Natural killer cell (primary cell): Measurements from ENCODE around the gene ADORA2B. TPM values are rescaled to one million over a fixed set of nuclear protein-coding genes. Genes with fewer than 3 reads are reported as not detected.
"Not testable (repeated sequence)": the region's sequence is repeated elsewhere in the genome, so short reads cannot be mapped to it uniquely, and the experiment has no call there.

Source experiments
- ATAC-seq, 3 donors: fragments of 150-1000 bp in 2 of 3; fragments of 200-7000 bp in 1 of 3; cut with Tn5 transposase; 1 replicate in 1 of 3; 2 replicates in 2 of 3; pipeline ENCODE4 v1.10.0; 2021; ENCODE audit warnings: mild to moderate bottlenecking in 2 of 3, moderate library complexity in 2 of 3
- DNase-seq, 2 donors: peaks; one replicate each; pipeline versions ENCODE4 v3.0.0 to v3.0.0-alpha.2; 2013 to 2021; ENCODE audit warnings: mixed read lengths in 1 of 2
- H3K27ac ChIP-seq: one replicate; pipeline ENCODE4 v1.5.1; 2013; ENCODE audit warnings: mild to moderate bottlenecking, low read length
- H3K27me3 ChIP-seq: one replicate; pipeline ENCODE4 v1.6.1; 2013; ENCODE audit warnings: low read length; ENCODE audit not compliant: control insufficient read depth, insufficient read depth
- H3K36me3 ChIP-seq: one replicate; pipeline ENCODE4 v1.6.1; 2013; ENCODE audit warnings: low read length; ENCODE audit not compliant: control insufficient read depth, insufficient read depth
- H3K4me1 ChIP-seq: one replicate; pipeline ENCODE4 v1.6.1; 2013; ENCODE audit warnings: low read length; ENCODE audit not compliant: control insufficient read depth, insufficient read depth
- H3K4me3 ChIP-seq: one replicate; pipeline ENCODE4 v1.5.1; 2013; ENCODE audit warnings: low read length
- H3K9me3 ChIP-seq: one replicate; pipeline ENCODE4 v1.6.1; 2013; ENCODE audit warnings: low read length; ENCODE audit not compliant: control insufficient read depth, insufficient read depth
- H3K27ac Mint-ChIP-seq, 2 donors: one replicate each; pipeline ENCODE4 v1.8.0; 2022; ENCODE audit warnings: mild to moderate bottlenecking in 2 of 2, mixed read lengths in 2 of 2, moderate library complexity in 1 of 2
- H3K27me3 Mint-ChIP-seq, 2 donors: one replicate each; pipeline ENCODE4 v1.8.0; 2022; ENCODE audit warnings: low read depth in 2 of 2, mixed read lengths in 2 of 2
- H3K36me3 Mint-ChIP-seq: one replicate; pipeline ENCODE4 v1.8.0; 2022; ENCODE audit warnings: mixed read lengths
- H3K4me1 Mint-ChIP-seq, 2 donors: one replicate each; pipeline ENCODE4 v1.8.0; 2022; ENCODE audit warnings: mixed read lengths in 2 of 2
- H3K4me3 Mint-ChIP-seq: one replicate; pipeline ENCODE4 v1.8.0; 2022; ENCODE audit warnings: mild to moderate bottlenecking, moderate library complexity, mixed read lengths
- H3K9me3 Mint-ChIP-seq, 2 donors: one replicate each; pipeline ENCODE4 v1.8.0; 2022; ENCODE audit warnings: mixed read lengths in 2 of 2
- WGBS: methylation state at CpG from one replicate; pipeline ENCODE4 v1.1.7; 2013; ENCODE audit warnings: missing lambda C conversion rate; ENCODE audit not compliant: insufficient coverage; 5-methylcytosine and 5-hydroxymethylcytosine counted together
- intact Hi-C: fragments of 100-400 bp; cut with micrococcal nuclease; formaldehyde crosslinking; loops from one replicate; pipeline ENCODE4 v1.14.2; 2022
- total RNA-seq, 4 donors: library from RNA; stranded (reverse); fragments of 120-200 nt in 1 of 4; gene quantifications; one replicate each; pipeline versions ENCODE4 v1.2.3 to v1.2.4, GENCODE V29; 2013 to 2022
- TF ChIP-seq, protein P1 (sequence below): fragments of 200-600 bp; IDR thresholded peaks from one replicate; pipeline ENCODE4 v1.8.0; 2022; ENCODE audit warnings: antibody characterized with exemption

ADORA2B gene
- total RNA-seq, 3 donors from 2014 or later (not counting 1 experiment from before 2014, with no cell fraction given), result 0.14 to 0.88 (median 0.41) TPM

GRCh38 chr17:15900871-15901270 is 44.1 kb upstream of the ADORA2B start:
- Histone ChIP-seq H3K36me3 (no peaks in the 10 kb centered on the region), H3K27ac (no peak overlapping the region), H3K4me3 (no peak overlapping the region), H3K9me3 (no peaks in the 10 kb centered on the region), H3K4me1 (peaks cover 9% of the 10 kb centered on the region), H3K27me3 (no peaks in the 10 kb centered on the region)
- TF ChIP-seq, protein P1, sequence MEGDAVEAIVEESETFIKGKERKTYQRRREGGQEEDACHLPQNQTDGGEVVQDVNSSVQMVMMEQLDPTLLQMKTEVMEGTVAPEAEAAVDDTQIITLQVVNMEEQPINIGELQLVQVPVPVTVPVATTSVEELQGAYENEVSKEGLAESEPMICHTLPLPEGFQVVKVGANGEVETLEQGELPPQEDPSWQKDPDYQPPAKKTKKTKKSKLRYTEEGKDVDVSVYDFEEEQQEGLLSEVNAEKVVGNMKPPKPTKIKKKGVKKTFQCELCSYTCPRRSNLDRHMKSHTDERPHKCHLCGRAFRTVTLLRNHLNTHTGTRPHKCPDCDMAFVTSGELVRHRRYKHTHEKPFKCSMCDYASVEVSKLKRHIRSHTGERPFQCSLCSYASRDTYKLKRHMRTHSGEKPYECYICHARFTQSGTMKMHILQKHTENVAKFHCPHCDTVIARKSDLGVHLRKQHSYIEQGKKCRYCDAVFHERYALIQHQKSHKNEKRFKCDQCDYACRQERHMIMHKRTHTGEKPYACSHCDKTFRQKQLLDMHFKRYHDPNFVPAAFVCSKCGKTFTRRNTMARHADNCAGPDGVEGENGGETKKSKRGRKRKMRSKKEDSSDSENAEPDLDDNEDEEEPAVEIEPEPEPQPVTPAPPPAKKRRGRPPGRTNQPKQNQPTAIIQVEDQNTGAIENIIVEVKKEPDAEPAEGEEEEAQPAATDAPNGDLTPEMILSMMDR, result no peak
- Mint-ChIP-seq H3K4me1 (peaks cover 16 to 23% of the 10 kb centered on the region in 2 donors), H3K9me3 (no peaks in the 10 kb centered on the region), H3K27ac (no peak overlapping the region), H3K36me3 (no peaks in the 10 kb centered on the region), H3K4me3 (no peak overlapping the region), H3K27me3 (peaks cover 0 to 3% of the 10 kb centered on the region in 2 donors)
- intact Hi-C loops, result no loop called here
- no peak for DNase-seq
- 77% methylated on average over 7 of the region's 7 CpGs for WGBS
- ATAC-seq, result no peak

DNA sequence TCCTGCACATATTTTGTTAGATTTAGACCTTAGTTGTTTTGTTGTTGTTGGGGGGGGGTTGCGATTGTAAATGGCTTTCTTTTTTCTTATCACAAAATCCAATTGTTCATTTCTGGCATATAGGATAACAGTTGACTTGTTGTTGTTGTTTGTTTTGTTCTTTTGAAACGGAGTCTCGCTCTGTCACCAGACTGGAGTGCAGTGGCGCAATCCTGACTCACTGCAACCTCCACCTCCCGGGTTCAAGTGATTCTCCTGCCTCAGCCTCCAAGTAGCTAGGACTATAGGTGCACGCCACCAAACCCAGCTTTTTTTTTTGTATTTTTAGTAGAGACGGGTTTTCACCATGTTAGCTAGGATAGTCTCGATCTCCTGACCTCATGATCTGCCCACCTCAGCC is 39.7 kb upstream of the ADORA2B start:
- H3K27me3 Mint-ChIP-seq, H3K4me3 ChIP-seq, H3K4me3 Mint-ChIP-seq, H3K9me3 ChIP-seq, H3K4me1 Mint-ChIP-seq, H3K27me3 ChIP-seq, H3K36me3 ChIP-seq, H3K36me3 Mint-ChIP-seq, H3K27ac Mint-ChIP-seq, DNase-seq, intact Hi-C loops, H3K9me3 Mint-ChIP-seq, ATAC-seq, H3K4me1 ChIP-seq, H3K27ac ChIP-seq: not testable (repeated sequence)
- WGBS, result 91% methylated on average over 7 of the region's 8 CpGs

- Histone ChIP-seq H3K27ac (no peak overlapping the region), H3K9me3 (no peaks in the 10 kb centered on the region), H3K4me1 (no peaks in the 10 kb centered on the region), H3K27me3 (no peaks in the 10 kb centered on the region), H3K36me3 (no peaks in the 10 kb centered on the region), H3K4me3 (no peak overlapping the region)
- H3K27ac Mint-ChIP-seq, result no peak overlapping the region
- ATAC-seq, result no peak
- intact Hi-C loops, result no loop called here
- no peak overlapping the region for H3K4me3 Mint-ChIP-seq
- TF ChIP-seq, protein P1, result no peak
- DNase-seq, result no peak
- no peaks in the 10 kb centered on the region for H3K9me3 Mint-ChIP-seq
- 92% methylated on average over 2 of the region's 2 CpGs for WGBS
- no peaks in the 10 kb centered on the region for H3K4me1 Mint-ChIP-seq
- peaks cover 0 to 3% of the 10 kb centered on the region in 2 donors for H3K27me3 Mint-ChIP-seq
- no peaks in the 10 kb centered on the region for H3K36me3 Mint-ChIP-seq
Measured at GRCh38 chr17:15907290-15907689, 37.6 kb upstream of the ADORA2B start.

DNA sequence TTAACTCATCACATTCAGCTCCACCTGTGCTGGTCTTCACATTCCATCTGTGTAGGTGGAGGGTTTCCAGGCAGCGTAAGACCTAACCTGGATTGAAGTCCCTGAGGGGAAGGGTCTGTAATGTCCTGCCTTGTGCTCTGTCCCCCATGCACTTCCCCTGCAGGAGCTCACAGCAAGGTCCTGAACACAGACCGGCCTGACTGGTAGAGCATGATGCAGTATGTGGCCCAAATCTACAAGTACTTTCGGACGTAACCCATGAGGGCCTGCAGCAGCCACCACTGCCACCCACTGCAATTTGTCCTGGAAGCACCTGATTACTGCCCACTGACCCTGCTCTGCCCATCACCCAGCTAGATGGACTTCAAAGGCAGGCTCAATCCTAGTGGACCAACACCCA is 36.6 kb upstream of the ADORA2B start:
- Mint-ChIP-seq H3K4me3 (no peak overlapping the region), H3K36me3 (no peaks in the 10 kb centered on the region), H3K27me3 (no peaks in the 10 kb centered on the region), H3K27ac (no peak overlapping the region), H3K9me3 (no peaks in the 10 kb centered on the region), H3K4me1 (peaks cover under 1 to 2% of the 10 kb centered on the region in 2 donors)
- TF ChIP-seq, protein P1, result no peak
- Histone ChIP-seq H3K27me3 (no peaks in the 10 kb centered on the region), H3K36me3 (no peaks in the 10 kb centered on the region), H3K27ac (no peak overlapping the region), H3K4me3 (no peak overlapping the region), H3K4me1 (no peaks in the 10 kb centered on the region), H3K9me3 (no peaks in the 10 kb centered on the region)
- intact Hi-C loops, result no loop called here
- no peak for DNase-seq
- WGBS, result 86% methylated on average over 4 of the region's 4 CpGs
- no peak for ATAC-seq
